ENCODE results near the gene SPACA4. TPM values are rescaled to one million over a fixed set of nuclear protein-coding genes. Genes with fewer than 3 reads are reported as not detected.
A peak's percentile ranks its signal among the peaks of the same experiment; 100 is the strongest.

Gene SPACA4
- total RNA-seq, 1 experiment from 2014 or later = not detected

- TF ChIP-seq MAX (CRISPR knock-in tag; IDR thresholded peaks at IDR 0.05) = no peak
- TF ChIP-seq PREB (CRISPR knock-in tag; IDR thresholded peaks at IDR 0.05; ENCODE audit: borderline replicate concordance) = no peak
- no peak for TF ChIP-seq TP53 (CRISPR knock-in tag; IDR thresholded peaks at IDR 0.05)
- TF ChIP-seq ETV6 (CRISPR knock-in tag; IDR thresholded peaks at IDR 0.05) = no peak
- TF ChIP-seq ZMAT4 (CRISPR knock-in tag; IDR thresholded peaks at IDR 0.05) = no peak
- no peak for TF ChIP-seq ZNF232 (CRISPR knock-in tag; IDR thresholded peaks at IDR 0.05)
- no peak for TF ChIP-seq JAZF1 (CRISPR knock-in tag; IDR thresholded peaks at IDR 0.05)
- TF ChIP-seq PRDM15 (CRISPR knock-in tag; IDR thresholded peaks at IDR 0.05) = no peak
Measured at GRCh38 chr19:48638831-48639381, 32.4 kb downstream of the SPACA4 start (continued).

- ChIA-PET CTCF (interaction anchor here (0.7 to 0.8 kb wide), 2 partner anchors 108 to 148 kb away, joined by 3 to 6 read pairs; no protein-coding TSS in a partner anchor), POLR2A (interaction anchor here (1.0 kb wide), 1 partner anchor 9 kb away, joined by 3 read pairs; no protein-coding TSS in a partner anchor)
- H3K27ac Mint-ChIP-seq = peak overlapping the region; percentile 89
- peak overlapping the region; percentile 81 for H3K4me3 Mint-ChIP-seq
- peaks cover 34% of the 10 kb centered on the region for H3K4me1 Mint-ChIP-seq
- no peak for TF ChIP-seq ZNF416 (CRISPR knock-in tag; IDR thresholded peaks at IDR 0.05)
- no peak for TF ChIP-seq E2F4 (CRISPR knock-in tag; IDR thresholded peaks at IDR 0.05; ENCODE audit: borderline replicate concordance, low read depth)
- TF ChIP-seq SP1 (CRISPR knock-in tag; conservative IDR thresholded peaks at IDR 0.05) = no peak
- peaks cover 15% of the 10 kb centered on the region for H3K27me3 Mint-ChIP-seq (ENCODE audit: low read depth)
- peaks cover 9% of the 10 kb centered on the region; the same call in 1 of the 2 replicates for H3K36me3 Mint-ChIP-seq
- no peak for DNase-seq (ENCODE audit: low spot score)
- H3K9me3 Mint-ChIP-seq = no peaks in the 10 kb centered on the region
- no peak for ATAC-seq
Measured at GRCh38 chr19:48639483-48640375, 33.2 kb downstream of the SPACA4 start.

- 0 out of 2 replicates have a peak overlapping the region, but pooled peaks have one; percentile 53 for H3K27ac Mint-ChIP-seq
- H3K9me3 Mint-ChIP-seq = no peaks in the 10 kb centered on the region
- DNase-seq (ENCODE audit: low spot score) (no peak), ATAC-seq (no peak)
- H3K27me3 Mint-ChIP-seq (ENCODE audit: low read depth) = peaks cover 6% of the 10 kb centered on the region
- ChIA-PET CTCF (interaction anchor here (1.0 kb wide), 1 partner anchor 12 kb away, joined by 3 read pairs; no protein-coding TSS in a partner anchor), POLR2A (no interaction called here)
- peaks cover 9% of the 10 kb centered on the region; the same call in 1 of the 2 replicates for H3K36me3 Mint-ChIP-seq
- no peak overlapping the region for H3K4me3 Mint-ChIP-seq
- peaks cover 27% of the 10 kb centered on the region for H3K4me1 Mint-ChIP-seq
- TF ChIP-seq E2F5 (CRISPR knock-in tag; IDR thresholded peaks at IDR 0.05) = no peak
- TF ChIP-seq CREM (CRISPR knock-in tag; IDR thresholded peaks at IDR 0.05) = no peak
- no peak for TF ChIP-seq PREB (CRISPR knock-in tag; IDR thresholded peaks at IDR 0.05; ENCODE audit: borderline replicate concordance)
- no peak for TF ChIP-seq ATF6 (CRISPR knock-in tag; IDR thresholded peaks at IDR 0.05)
- no peak for TF ChIP-seq ZNF121 (CRISPR knock-in tag; IDR thresholded peaks at IDR 0.05)
- TF ChIP-seq NR3C1 (CRISPR knock-in tag; conservative IDR thresholded peaks at IDR 0.05; ENCODE audit: low read depth) = no peak
- TF ChIP-seq USF1 (CRISPR knock-in tag; IDR thresholded peaks at IDR 0.05) = no peak
- no peak for TF ChIP-seq RELA (CRISPR knock-in tag; IDR thresholded peaks at IDR 0.05; ENCODE audit: borderline replicate concordance)
- no peak for TF ChIP-seq FOXK1 (CRISPR knock-in tag; IDR thresholded peaks at IDR 0.05)
Measured at GRCh38 chr19:48641850-48642249, 35.3 kb downstream of the SPACA4 start.
